Endothelial cell of umbilical vein (primary cell): ENCODE results near the gene ATG101. TPM values are rescaled to one million over a fixed set of nuclear protein-coding genes. Genes with fewer than 3 reads are reported as not detected.

Source experiments
- BruUV-seq: library from RNA; stranded (reverse); fragments of 400-500 nt; replicated peaks from 2 replicates; lab custom pipeline; 2021; lab: Mats Ljungman, UMichigan
- CTCF ChIA-PET: fragments of 300-600, 350-600 bp; sonication (Branson Sonifier 250); formaldehyde crosslinking; loops from one replicate; lab custom pipeline; 2021; ENCODE audit warnings: antibody characterized with exemption, inconsistent platforms; lab: Charles Lee
- POLR2A ChIA-PET: fragments of 300-600, 350-600 bp; sonication (Branson Sonifier 250); formaldehyde crosslinking; loops from one replicate; lab custom pipeline; 2021; ENCODE audit warnings: antibody characterized with exemption, inconsistent platforms; lab: Charles Lee
- DNase-seq: peaks from one replicate; pipeline ENCODE4 v3.0.0-alpha.2; 2011; ENCODE audit warnings: low read depth, low spot score
- FAIRE-seq: peaks from 2 replicates; lab custom pipeline; 2011; peaks lifted over from hg19 to GRCh38; lab: Jason Lieb, UNC
- H2AFZ ChIP-seq: 2 replicates; pipeline ENCODE4 v1.6.0; 2012; ENCODE audit warnings: low read depth, low read length, control low read depth, inconsistent platforms
- H3K27ac ChIP-seq: 2 replicates; pipeline ENCODE4 v1.5.1; 2011; ENCODE audit warnings: low read depth, mild to moderate bottlenecking, control low read depth, low read length, moderate library complexity; ENCODE audit not compliant: insufficient read depth
- H3K27me3 ChIP-seq, 2 experiments: 2 replicates each; pipeline versions ENCODE4 v1.6.0 to v1.6.1; 2011; ENCODE audit warnings: low read length in 2 of 2, mixed read lengths in 1 of 2; ENCODE audit not compliant: control insufficient read depth in 2 of 2, insufficient read depth in 2 of 2
- H3K36me3 ChIP-seq, 2 experiments: 2 replicates in 1 of 2; 3 replicates in 1 of 2; pipeline ENCODE4 v1.5.1; 2011; ENCODE audit warnings: low read length in 2 of 2, mild to moderate bottlenecking in 1 of 2, moderate library complexity in 1 of 2; ENCODE audit not compliant: control insufficient read depth in 2 of 2, insufficient read depth in 2 of 2; ENCODE audit errors: extremely low read depth in 1 of 2
- H3K4me1 ChIP-seq: 3 replicates; pipeline ENCODE4 v1.5.1; 2011; ENCODE audit warnings: mild to moderate bottlenecking, low read length; ENCODE audit not compliant: control insufficient read depth, insufficient read depth; ENCODE audit errors: extremely low read depth
- H3K4me2 ChIP-seq: 2 replicates; pipeline ENCODE4 v1.6.1; 2011; ENCODE audit warnings: low read length, control low read depth, mixed read lengths; ENCODE audit not compliant: insufficient read depth
- H3K4me3 ChIP-seq, 3 experiments: fragments of 200-600 bp in 1 of 3; sonication (generic), shearing (Covaris generic) in 1 of 3; replicated peaks in 1 of 3; 2 replicates each; pipeline ENCODE4 v1.5.1; 2011 to 2016; ENCODE audit warnings: control low read depth in 3 of 3, low read length in 3 of 3, mild to moderate bottlenecking in 2 of 3, inconsistent platforms in 1 of 3, low read depth in 1 of 3, moderate library complexity in 1 of 3; ENCODE audit not compliant: insufficient read depth in 1 of 3
- H3K79me2 ChIP-seq: 2 replicates; pipeline ENCODE4 v1.6.0; 2012; ENCODE audit warnings: low read length, inconsistent platforms; ENCODE audit not compliant: control insufficient read depth, insufficient read depth
- H3K9ac ChIP-seq: replicated peaks from 2 replicates; pipeline ENCODE3; 2011; ENCODE audit warnings: low read length, control low read depth; ENCODE audit not compliant: insufficient read depth; ENCODE audit errors: extremely low read depth
- H3K9me1 ChIP-seq: replicated peaks from 3 replicates; pipeline ENCODE4 v1.6.0; 2011; ENCODE audit warnings: mild to moderate bottlenecking, low read length; ENCODE audit not compliant: control insufficient read depth, insufficient read depth; ENCODE audit errors: extremely low read depth
- H3K9me3 ChIP-seq: replicated peaks from 2 replicates; pipeline ENCODE4 v1.5.1; 2012; ENCODE audit warnings: low read length, inconsistent platforms; ENCODE audit not compliant: control insufficient read depth, insufficient read depth
- H4K20me1 ChIP-seq: replicated peaks from 2 replicates; pipeline ENCODE3; 2011; ENCODE audit warnings: mild to moderate bottlenecking, low read length; ENCODE audit not compliant: control insufficient read depth, insufficient read depth; ENCODE audit errors: extremely low read depth
- CTCF ChIP-seq, 2 donors: IDR thresholded peaks; 1 replicate in 1 of 2; 2 replicates in 1 of 2; pipeline ENCODE4 v1.5.1; 2011; ENCODE audit warnings: low read length in 2 of 2, mild to moderate bottlenecking in 2 of 2, moderate library complexity in 2 of 2, control low read depth in 1 of 2, inconsistent platforms in 1 of 2, low read depth in 1 of 2; ENCODE audit not compliant: insufficient read depth in 1 of 2; ENCODE audit errors: extremely low read depth in 1 of 2
- EZH2 ChIP-seq: IDR thresholded peaks from 2 replicates; pipeline ENCODE4 v1.6.1; 2012; ENCODE audit warnings: borderline replicate concordance, low read depth, mild to moderate bottlenecking, moderate library complexity, low read length, inconsistent platforms; ENCODE audit not compliant: severe bottlenecking
- FOS ChIP-seq: IDR thresholded peaks from 2 replicates; pipeline ENCODE4 v1.6.1; 2011; ENCODE audit warnings: mild to moderate bottlenecking, low read length, moderate library complexity, borderline replicate concordance; ENCODE audit not compliant: insufficient read depth
- GATA2 ChIP-seq: IDR thresholded peaks from 2 replicates; pipeline ENCODE4 v1.7.0; 2011; ENCODE audit warnings: low read depth, mild to moderate bottlenecking, moderate library complexity, mixed read lengths, low read length; ENCODE audit not compliant: insufficient read length, insufficient read depth
- MAX ChIP-seq: IDR thresholded peaks from 2 replicates; pipeline ENCODE4 v1.6.1; 2011; ENCODE audit not compliant: insufficient read depth, insufficient read length
- POLR2A ChIP-seq: IDR thresholded peaks from 2 replicates; pipeline ENCODE4 v1.6.1; 2012; ENCODE audit warnings: low read depth, mild to moderate bottlenecking, control low read depth, low read length
- POLR2AphosphoS5 ChIP-seq: IDR thresholded peaks from 2 replicates; pipeline ENCODE4 v1.6.1; 2012; ENCODE audit warnings: low read depth, mild to moderate bottlenecking, control low read depth, low read length, moderate library complexity; ENCODE audit not compliant: insufficient read depth
- dilution Hi-C: fragments of 300-500 bp; cut with MboI; formaldehyde crosslinking; loops from one replicate; pipeline ENCODE4 v1.15.0; 2019; ENCODE audit warnings: low sequenced_read_pairs; ENCODE audit not compliant: extremely low pct_ligation_motif_present
- intact Hi-C: fragments of 100-400 bp; cut with micrococcal nuclease; formaldehyde crosslinking; loops from one replicate; pipeline ENCODE4 v1.10.0; 2022
- polyA plus RNA-seq, 4 experiments: library from polyadenylated mRNA; depleted of rRNA in 3 of 4; stranded (reverse) in 3 of 4; unstranded in 1 of 4; fragments of >200 nt; gene quantifications; 2 replicates each; pipeline versions ENCODE4 v1.2.1 to v1.2.3, GENCODE V29; 2011 to 2012; ENCODE audit warnings: missing spikeins in 1 of 4
- total RNA-seq: library from RNA; stranded (reverse); gene quantifications from 2 replicates; pipeline ENCODE4 v1.2.3, GENCODE V29; 2021

Gene ATG101
- total and polyA plus RNA-seq, 2 donors (not counting 3 experiments of a cell fraction or from before 2014, with no cell fraction given), result 41.6 to 78.4 TPM

GRCh38 chr12:52119398-52120254, 49.8 kb downstream of the ATG101 start:
- dilution Hi-C loops (no loop called here), intact Hi-C loops (loop anchor here (1.0 to 10.0 kb wide), 3 partner anchors 50 to 885 kb away; partner anchors contain the start of genes ATG101 and EIF4B)
- peak; percentile 50 for FAIRE-seq

More at GRCh38 chr12:52119398-52120254, 49.8 kb downstream of the ATG101 start:
- peak; percentile 35 for DNase-seq
- no peaks in the 10 kb centered on the region for H3K79me2 ChIP-seq
- no peak for TF ChIP-seq POLR2A
- no peak for TF ChIP-seq MAX
- peak; percentile 65 to 88 for TF ChIP-seq CTCF (IDR thresholded peaks at IDR 0.05; ENCODE audit: extremely low read depth in 1 of 2, insufficient read depth in 1 of 2, low read depth in 1 of 2, low read length in 2 of 2)
- no peak for TF ChIP-seq FOS
- no peak for TF ChIP-seq POLR2AphosphoS5
- TF ChIP-seq GATA2, result no peak
- TF ChIP-seq EZH2, result no peak
- no peaks in the 10 kb centered on the region for H3K36me3 ChIP-seq
- CTCF ChIA-PET, result interaction anchor here (0.6 to 5.1 kb wide), 15 partner anchors 8 to 93 kb away, joined by 3 to 99 read pairs (median 4); partner anchors contain the start of gene ATG101
- no peak overlapping the region for H3K9ac ChIP-seq
- H3K9me3 ChIP-seq, result no peaks in the 10 kb centered on the region
- H2AFZ ChIP-seq, result peak overlapping the region; percentile 58
- H4K20me1 ChIP-seq, result no peaks in the 10 kb centered on the region
- no peak overlapping the region for H3K4me2 ChIP-seq
- no TSS peak for BruUV-seq
- POLR2A ChIA-PET, result interaction anchor here (0.7 kb wide), 1 partner anchor 75 kb away, joined by 4 read pairs; no protein-coding TSS in a partner anchor
- peaks cover 7% of the 10 kb centered on the region for H3K4me1 ChIP-seq
- peaks cover 0 to 6% of the 10 kb centered on the region in 2 experiments for H3K27me3 ChIP-seq
- no peak overlapping the region for H3K4me3 ChIP-seq
- no peak overlapping the region for H3K27ac ChIP-seq
- no peaks in the 10 kb centered on the region for H3K9me1 ChIP-seq
